HT-29 (cell line): ENCODE data around the gene POLRMT. TPM values are rescaled to one million over a fixed set of nuclear protein-coding genes. Genes with fewer than 3 reads are reported as not detected.

ENCODE experiments used
- DNase-seq: peaks from one replicate; pipeline ENCODE4 v3.0.0-alpha.2; 2015; ENCODE audit warnings: low spot score
- total RNA-seq: library from RNA; depleted of rRNA; stranded (reverse); fragments of >200 nt; shearing (Covaris generic); gene quantifications from 2 replicates; pipeline ENCODE4 v1.2.3, GENCODE V29; 2014; rRNA removed

Gene POLRMT
- total RNA-seq, 1 experiment from 2014 or later: 89.6 TPM

- no peak for DNase-seq
Observed at GRCh38 chr19:579111-579841, 54.1 kb downstream of the POLRMT start.

- DNase-seq: no peak
Observed at GRCh38 chr19:577439-578392, 55.6 kb downstream of the POLRMT start.

GRCh38 chr19:576768-577438 lies 56.4 kb downstream of the POLRMT start:
- DNase-seq: no peak

- DNase-seq: no peak
Observed at GRCh38 chr19:575527-576506, 57.5 kb downstream of the POLRMT start.

- DNase-seq: peak; percentile 54
Observed at GRCh38 chr19:574658-575526, 58.4 kb downstream of the POLRMT start.

- no peak for DNase-seq
Observed at GRCh38 chr19:573519-573825, 59.9 kb downstream of the POLRMT start.

- DNase-seq: peak; percentile 48
Observed at GRCh38 chr19:572743-573518, 60.4 kb downstream of the POLRMT start.

- DNase-seq: peak; percentile 92
Observed at GRCh38 chr19:572140-572742, 61.1 kb downstream of the POLRMT start, which contains the start of gene BSG. TSS of gene BSG (plus strand) at chr19:572596. CDS start at chr19:572635, 39 bp downstream.

GRCh38 chr19:571566-571974 lies 61.8 kb downstream of the POLRMT start:
- DNase-seq: peak; percentile 56

- peak; percentile 66 for DNase-seq
Observed at GRCh38 chr19:570937-571565, 62.3 kb downstream of the POLRMT start.

- DNase-seq: no peak
Observed at GRCh38 chr19:570251-570686, 63.1 kb downstream of the POLRMT start.

GRCh38 chr19:567296-567900 lies 65.9 kb downstream of the POLRMT start:
- DNase-seq: no peak

Other genes with a start within 250 kb of the POLRMT start
- gene C2CD4C, start 224.4 kb downstream of the POLRMT start, total RNA-seq: 0.58 TPM in 1 of 2 replicates, not detected in the other
- gene SHC2, start 172.5 kb downstream of the POLRMT start, total RNA-seq: 0.29 TPM in 1 of 2 replicates, not detected in the other
- gene MADCAM1, start 137.1 kb downstream of the POLRMT start, total RNA-seq: 0.31 TPM in 1 of 2 replicates, not detected in the other
- 25.8 and 32.9 TPM in 2 replicates for gene TPGS1, start 126.0 kb downstream of the POLRMT start, total RNA-seq
- 151 and 167 TPM in 2 replicates for gene CDC34, start 101.8 kb downstream of the POLRMT start, total RNA-seq
- 0.31 TPM in 1 of 2 replicates, not detected in the other for gene GZMM, start 89.5 kb downstream of the POLRMT start, total RNA-seq
- 725 and 781 TPM in 2 replicates for gene BSG, start 60.9 kb downstream of the POLRMT start, total RNA-seq
- gene HCN2, start 43.7 kb downstream of the POLRMT start, total RNA-seq: 0.10 TPM in 1 of 2 replicates, not detected in the other
- gene FGF22, start 6.3 kb upstream of the POLRMT start, total RNA-seq: 0.05 and 0.36 TPM in 2 replicates
- gene RNF126, start 29.7 kb upstream of the POLRMT start, total RNA-seq: 123 TPM in 2 replicates
- gene FSTL3, start 42.9 kb upstream of the POLRMT start, total RNA-seq: 6.2 and 8.9 TPM in 2 replicates
- gene PRSS57, start 61.9 kb upstream of the POLRMT start, total RNA-seq: not detected in 2 replicates
- 0.13 TPM in 1 of 2 replicates, not detected in the other for gene PALM, start 75.4 kb upstream of the POLRMT start, total RNA-seq
- 206 and 211 TPM in 2 replicates for gene MISP, start 117.6 kb upstream of the POLRMT start, total RNA-seq
- 464 and 599 TPM in 2 replicates for gene PTBP1, start 163.9 kb upstream of the POLRMT start, total RNA-seq
- not detected in 2 replicates for gene PLPPR3, start 188.4 kb upstream of the POLRMT start, total RNA-seq
- gene AZU1, start 194.3 kb upstream of the POLRMT start, total RNA-seq: not detected in 2 replicates
- not detected in 2 replicates for gene PRTN3, start 207.5 kb upstream of the POLRMT start, total RNA-seq
- not detected in 2 replicates for gene ELANE, start 218.8 kb upstream of the POLRMT start, total RNA-seq
- gene CFD, start 226.1 kb upstream of the POLRMT start, total RNA-seq: 1.1 and 1.4 TPM in 2 replicates